Measurements from ENCODE around the gene SATB1.

DNA sequence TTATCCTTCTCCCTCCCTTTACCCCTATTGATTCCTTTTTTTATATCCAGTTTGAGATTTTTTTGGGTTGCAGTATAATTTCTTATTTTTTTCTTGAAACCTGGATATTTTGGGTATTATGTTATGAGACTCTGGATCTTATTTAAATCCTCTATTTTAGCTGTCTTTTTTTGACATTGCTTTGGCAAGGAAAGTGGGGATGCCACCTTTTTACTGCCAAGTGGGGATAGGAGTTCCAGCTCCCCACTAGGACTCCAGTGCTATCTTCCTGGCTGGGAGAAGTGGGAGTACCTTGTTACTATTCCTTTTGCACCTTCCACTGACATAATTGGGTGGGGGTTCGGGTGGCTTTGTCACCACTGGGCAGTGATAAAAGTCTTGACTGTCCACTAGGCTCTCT is 87.9 kb downstream of the SATB1 start:
- no peak for TF ChIP-seq CTCF (IDR thresholded peaks at IDR 0.05; ENCODE audit: insufficient read depth, low read length)
- no peak for TF ChIP-seq REST (IDR thresholded peaks at IDR 0.05; ENCODE audit: insufficient replicate concordance, low read depth)
- TF ChIP-seq GABPA (IDR thresholded peaks at IDR 0.05; ENCODE audit: low read depth) = no peak
- TF ChIP-seq SPI1 (IDR thresholded peaks at IDR 0.05; ENCODE audit: borderline replicate concordance, low read depth) = no peak
- TF ChIP-seq POLR2AphosphoS5 (IDR thresholded peaks at IDR 0.05; ENCODE audit: low read depth) = no peak

Data from HL-60 (cell line).